Neural progenitor cell (in vitro differentiated cells): Measurements from ENCODE around the gene PLEKHM1.
"Not testable (repeated sequence)": the region's sequence is repeated elsewhere in the genome, so short reads cannot be mapped to it uniquely, and the experiment has no call there.

Experiments used
- EZH2 ChIP-seq: fragments of 200-600 bp; sonication (generic); IDR thresholded peaks from 2 replicates; pipeline ENCODE4 v1.6.1; 2017; ENCODE audit warnings: antibody characterized with exemption, mild to moderate bottlenecking, moderate library complexity
- EZH2phosphoT487 ChIP-seq: fragments of 200-600 bp; sonication (generic); IDR thresholded peaks from 2 replicates; pipeline ENCODE4 v1.6.1; 2017; ENCODE audit warnings: antibody characterized with exemption
- TF ChIP-seq, protein P1 (sequence below): fragments of 200-600 bp; sonication (generic); IDR thresholded peaks from 2 replicates; pipeline ENCODE4 v1.5.1; 2017; ENCODE audit warnings: antibody characterized with exemption, mild to moderate bottlenecking

DNA sequence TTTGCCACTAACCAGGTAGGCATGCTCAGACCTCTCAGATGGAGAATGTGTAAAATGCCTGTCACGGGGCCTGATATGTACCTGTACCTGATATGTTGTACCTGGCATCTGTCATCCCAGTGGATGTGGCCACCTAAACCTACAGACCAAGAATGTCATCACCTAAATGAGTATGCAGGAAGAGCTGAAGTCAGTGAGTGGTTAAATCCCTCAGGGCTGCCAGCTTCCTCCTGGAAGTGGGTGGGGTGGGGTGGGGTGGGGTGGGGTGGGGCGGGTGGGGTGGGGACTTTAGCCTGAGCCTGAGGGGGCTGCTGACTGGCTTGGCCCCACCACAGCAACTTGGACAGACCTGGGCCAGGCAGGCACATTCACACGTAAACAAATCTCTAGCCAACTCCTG lies 7.3 kb downstream of the PLEKHM1 start:
- TF ChIP-seq, protein P1, sequence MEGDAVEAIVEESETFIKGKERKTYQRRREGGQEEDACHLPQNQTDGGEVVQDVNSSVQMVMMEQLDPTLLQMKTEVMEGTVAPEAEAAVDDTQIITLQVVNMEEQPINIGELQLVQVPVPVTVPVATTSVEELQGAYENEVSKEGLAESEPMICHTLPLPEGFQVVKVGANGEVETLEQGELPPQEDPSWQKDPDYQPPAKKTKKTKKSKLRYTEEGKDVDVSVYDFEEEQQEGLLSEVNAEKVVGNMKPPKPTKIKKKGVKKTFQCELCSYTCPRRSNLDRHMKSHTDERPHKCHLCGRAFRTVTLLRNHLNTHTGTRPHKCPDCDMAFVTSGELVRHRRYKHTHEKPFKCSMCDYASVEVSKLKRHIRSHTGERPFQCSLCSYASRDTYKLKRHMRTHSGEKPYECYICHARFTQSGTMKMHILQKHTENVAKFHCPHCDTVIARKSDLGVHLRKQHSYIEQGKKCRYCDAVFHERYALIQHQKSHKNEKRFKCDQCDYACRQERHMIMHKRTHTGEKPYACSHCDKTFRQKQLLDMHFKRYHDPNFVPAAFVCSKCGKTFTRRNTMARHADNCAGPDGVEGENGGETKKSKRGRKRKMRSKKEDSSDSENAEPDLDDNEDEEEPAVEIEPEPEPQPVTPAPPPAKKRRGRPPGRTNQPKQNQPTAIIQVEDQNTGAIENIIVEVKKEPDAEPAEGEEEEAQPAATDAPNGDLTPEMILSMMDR: not testable (repeated sequence)
- not testable (repeated sequence) for TF ChIP-seq EZH2phosphoT487, EZH2
